ENCODE data around the gene PI4KB.

- TF ChIP-seq, protein P1, sequence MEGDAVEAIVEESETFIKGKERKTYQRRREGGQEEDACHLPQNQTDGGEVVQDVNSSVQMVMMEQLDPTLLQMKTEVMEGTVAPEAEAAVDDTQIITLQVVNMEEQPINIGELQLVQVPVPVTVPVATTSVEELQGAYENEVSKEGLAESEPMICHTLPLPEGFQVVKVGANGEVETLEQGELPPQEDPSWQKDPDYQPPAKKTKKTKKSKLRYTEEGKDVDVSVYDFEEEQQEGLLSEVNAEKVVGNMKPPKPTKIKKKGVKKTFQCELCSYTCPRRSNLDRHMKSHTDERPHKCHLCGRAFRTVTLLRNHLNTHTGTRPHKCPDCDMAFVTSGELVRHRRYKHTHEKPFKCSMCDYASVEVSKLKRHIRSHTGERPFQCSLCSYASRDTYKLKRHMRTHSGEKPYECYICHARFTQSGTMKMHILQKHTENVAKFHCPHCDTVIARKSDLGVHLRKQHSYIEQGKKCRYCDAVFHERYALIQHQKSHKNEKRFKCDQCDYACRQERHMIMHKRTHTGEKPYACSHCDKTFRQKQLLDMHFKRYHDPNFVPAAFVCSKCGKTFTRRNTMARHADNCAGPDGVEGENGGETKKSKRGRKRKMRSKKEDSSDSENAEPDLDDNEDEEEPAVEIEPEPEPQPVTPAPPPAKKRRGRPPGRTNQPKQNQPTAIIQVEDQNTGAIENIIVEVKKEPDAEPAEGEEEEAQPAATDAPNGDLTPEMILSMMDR (IDR thresholded peaks at IDR 0.05; ENCODE audit: low read depth, low read length, missing input control) = no peak
- TF ChIP-seq HNF4G (IDR thresholded peaks at IDR 0.05) = no peak
- no peak for TF ChIP-seq TAF1 (conservative IDR thresholded peaks at IDR 0.05)
- TF ChIP-seq RAD21 (IDR thresholded peaks at IDR 0.05) = no peak
Measured at GRCh38 chr1:151347523-151348246, 20.5 kb upstream of the PI4KB start.
